ENCODE measurements around the gene HDGFL3.

The HDGFL3 gene

DNA sequence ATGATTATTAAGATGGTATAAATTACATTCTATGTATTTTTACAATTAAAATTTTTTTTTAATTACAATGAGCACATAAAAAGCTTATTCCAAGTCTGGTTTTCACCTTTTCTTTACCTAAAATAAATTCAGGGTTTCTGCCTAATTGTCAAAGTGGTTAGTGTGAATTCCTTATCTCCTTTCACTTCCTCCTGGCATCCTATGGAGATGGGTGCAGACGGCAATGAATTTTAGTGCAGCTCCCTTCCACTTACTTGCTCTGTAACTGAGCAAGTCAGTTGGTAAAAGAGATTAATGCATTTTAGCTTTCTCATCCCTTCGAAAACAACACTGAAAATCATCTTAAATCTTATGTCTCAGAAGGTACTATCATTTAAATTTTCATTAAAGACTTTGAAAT, 13.1 kb downstream of the HDGFL3 start:
- DNase-seq (ENCODE audit: low spot score) = no peak
- TF ChIP-seq, protein P1, sequence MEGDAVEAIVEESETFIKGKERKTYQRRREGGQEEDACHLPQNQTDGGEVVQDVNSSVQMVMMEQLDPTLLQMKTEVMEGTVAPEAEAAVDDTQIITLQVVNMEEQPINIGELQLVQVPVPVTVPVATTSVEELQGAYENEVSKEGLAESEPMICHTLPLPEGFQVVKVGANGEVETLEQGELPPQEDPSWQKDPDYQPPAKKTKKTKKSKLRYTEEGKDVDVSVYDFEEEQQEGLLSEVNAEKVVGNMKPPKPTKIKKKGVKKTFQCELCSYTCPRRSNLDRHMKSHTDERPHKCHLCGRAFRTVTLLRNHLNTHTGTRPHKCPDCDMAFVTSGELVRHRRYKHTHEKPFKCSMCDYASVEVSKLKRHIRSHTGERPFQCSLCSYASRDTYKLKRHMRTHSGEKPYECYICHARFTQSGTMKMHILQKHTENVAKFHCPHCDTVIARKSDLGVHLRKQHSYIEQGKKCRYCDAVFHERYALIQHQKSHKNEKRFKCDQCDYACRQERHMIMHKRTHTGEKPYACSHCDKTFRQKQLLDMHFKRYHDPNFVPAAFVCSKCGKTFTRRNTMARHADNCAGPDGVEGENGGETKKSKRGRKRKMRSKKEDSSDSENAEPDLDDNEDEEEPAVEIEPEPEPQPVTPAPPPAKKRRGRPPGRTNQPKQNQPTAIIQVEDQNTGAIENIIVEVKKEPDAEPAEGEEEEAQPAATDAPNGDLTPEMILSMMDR (IDR thresholded peaks at IDR 0.05; ENCODE audit: extremely low read depth, missing control alignments) = no peak

DNA sequence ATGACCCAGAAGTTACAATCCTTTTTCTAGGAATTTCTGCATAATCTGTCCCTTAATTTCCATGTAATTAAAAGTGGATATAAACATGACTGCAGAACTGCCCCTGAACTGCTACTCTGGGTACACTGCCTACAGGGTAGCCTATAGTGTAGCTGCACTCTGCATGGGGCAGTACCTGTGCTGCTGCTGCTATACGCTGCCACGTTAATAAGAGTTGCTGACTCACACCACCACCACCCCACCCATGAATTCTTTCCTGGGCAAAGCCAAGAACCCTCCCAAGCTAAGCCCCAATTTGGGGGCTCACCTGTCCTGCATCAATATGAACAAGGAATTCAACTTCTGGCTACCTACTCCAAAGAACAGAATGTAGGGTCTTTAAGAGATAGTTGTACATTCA, 13.9 kb downstream of the HDGFL3 start:
- TF ChIP-seq, protein P1 (IDR thresholded peaks at IDR 0.05; ENCODE audit: extremely low read depth, missing control alignments) = no peak

DNA sequence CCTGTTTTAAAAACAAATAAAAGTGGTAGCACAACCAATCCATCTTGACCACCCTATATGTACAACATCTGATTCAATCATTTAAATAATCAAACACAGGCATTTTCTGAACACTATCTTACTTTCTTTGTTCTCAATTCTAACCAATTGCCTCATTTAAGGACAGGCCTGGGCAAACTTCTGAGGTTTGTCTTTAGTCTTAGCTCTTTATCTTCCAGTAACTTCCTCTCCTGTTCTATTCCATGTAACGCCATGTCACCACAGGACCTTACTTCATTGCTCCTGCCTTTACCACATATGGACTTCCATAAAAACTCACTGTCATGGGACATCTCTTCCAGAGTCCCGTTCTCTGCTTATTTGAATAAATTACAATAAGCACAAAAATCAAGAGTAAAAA, 14.9 kb downstream of the HDGFL3 start:
- no peak for DNase-seq (ENCODE audit: low spot score)
- TF ChIP-seq, protein P1 (IDR thresholded peaks at IDR 0.05; ENCODE audit: extremely low read depth, missing control alignments) = no peak

More for the DNA sequence above, 13.9 kb downstream of the HDGFL3 start:
- DNase-seq (ENCODE audit: low spot score) = no peak

DNA sequence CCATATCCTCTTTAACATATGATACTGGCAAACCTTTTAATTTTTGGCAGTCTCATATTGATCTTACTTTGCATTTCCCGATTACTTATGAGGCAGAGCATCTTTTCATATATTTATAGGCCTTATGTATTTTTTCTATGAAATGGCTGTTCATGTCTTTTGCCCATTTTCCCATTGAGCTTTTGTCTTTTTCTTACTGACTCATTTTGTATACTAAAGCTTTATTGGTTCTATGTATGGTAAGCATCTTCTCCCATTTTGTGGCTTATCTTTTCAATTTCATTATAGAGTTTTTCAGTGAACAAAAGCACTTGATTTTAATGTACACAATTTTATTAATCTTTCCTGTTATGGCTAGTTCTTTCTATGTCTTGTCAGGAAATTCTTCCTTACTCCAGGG, 17.2 kb downstream of the HDGFL3 start:
- no peak for DNase-seq (ENCODE audit: low spot score)
- TF ChIP-seq, protein P1 (IDR thresholded peaks at IDR 0.05; ENCODE audit: extremely low read depth, missing control alignments) = no peak

DNA sequence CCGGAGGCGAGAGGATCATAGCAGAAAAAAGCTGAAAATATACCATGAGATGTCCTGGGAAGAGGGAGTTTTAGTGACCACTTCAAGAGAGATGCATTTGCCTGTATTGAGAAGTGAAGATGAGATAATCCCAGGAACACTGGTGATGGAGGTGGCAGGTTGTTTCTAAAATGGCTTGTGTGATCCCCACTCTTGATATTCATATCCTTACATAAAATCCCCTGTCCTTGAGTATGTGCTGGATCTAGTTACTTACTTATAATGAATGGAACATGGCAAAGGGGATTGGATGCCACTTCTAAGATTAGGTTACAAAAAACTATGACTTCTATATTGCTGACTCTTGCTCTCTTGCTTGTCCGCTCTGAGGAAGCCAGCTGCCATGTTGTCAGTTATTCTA, 22.1 kb downstream of the HDGFL3 start:
- TF ChIP-seq, protein P1 (IDR thresholded peaks at IDR 0.05; ENCODE audit: extremely low read depth, missing control alignments) = no peak
- no peak for DNase-seq (ENCODE audit: low spot score)

DNA sequence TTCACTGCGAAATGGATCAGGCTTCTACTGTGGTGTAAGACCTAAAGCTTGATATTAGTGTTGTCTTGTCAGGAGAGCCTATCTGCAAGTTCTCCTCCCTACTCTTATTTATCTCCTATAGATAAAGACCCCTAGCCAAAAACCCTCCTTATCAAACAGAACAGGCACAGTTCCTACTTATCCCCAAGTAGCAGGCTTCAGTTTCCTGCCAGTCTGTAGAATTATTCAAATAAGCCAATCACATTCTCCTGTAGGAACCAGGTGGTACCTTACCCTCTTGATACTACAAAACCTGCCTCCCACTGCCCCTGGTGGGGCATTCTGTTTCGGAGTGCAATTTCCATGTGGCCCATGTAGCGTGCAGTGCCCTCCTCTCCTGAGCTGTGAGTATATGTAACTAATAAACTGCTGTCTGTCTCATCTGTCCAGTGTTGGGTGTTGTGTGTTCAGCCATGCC, 28.7 kb downstream of the HDGFL3 start:
- no peak for DNase-seq (ENCODE audit: low spot score)
- TF ChIP-seq, protein P1 (IDR thresholded peaks at IDR 0.05; ENCODE audit: extremely low read depth, missing control alignments) = no peak

DNA sequence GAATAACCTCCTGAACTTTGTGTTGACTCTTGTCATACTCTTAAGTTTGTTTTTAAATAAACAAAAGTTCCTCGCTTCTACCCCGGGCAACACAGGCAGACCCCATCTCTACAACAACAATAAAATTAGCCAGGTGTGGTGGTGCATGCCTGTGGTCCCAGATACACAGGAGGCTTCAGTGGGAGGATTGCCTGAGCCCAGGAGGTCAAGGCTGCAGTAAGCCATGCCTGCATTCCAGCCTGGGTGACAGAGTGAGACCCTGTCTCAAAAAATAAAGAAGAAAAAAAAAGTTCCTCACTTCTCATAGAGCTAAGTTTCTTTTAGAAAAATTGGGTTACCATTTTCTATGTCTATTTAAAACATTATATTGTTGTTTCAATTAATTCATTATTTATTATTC, 29.2 kb downstream of the HDGFL3 start:
- DNase-seq (ENCODE audit: low spot score) = no peak
- TF ChIP-seq, protein P1 (IDR thresholded peaks at IDR 0.05; ENCODE audit: extremely low read depth, missing control alignments) = no peak
